Erythroblast (primary cell): ENCODE measurements around the gene ANKRD29.

Source experiments
- GATA1 ChIP-seq: IDR thresholded peaks from 2 replicates; pipeline ENCODE4 v1.6.1; 2011; ENCODE audit warnings: low read depth, mild to moderate bottlenecking, control low read depth, low read length, moderate library complexity
- POLR2A ChIP-seq: IDR thresholded peaks from 2 replicates; pipeline ENCODE4 v1.6.1; 2011; ENCODE audit warnings: mild to moderate bottlenecking, low read length

- TF ChIP-seq POLR2A: no peak
- no peak for TF ChIP-seq GATA1
These were observed 88.9 kb downstream of the ANKRD29 start for GRCh38 chr18:23573626-23574431.
